PC-3 (cell line): Measurements from ENCODE around the gene PDE2A.

ENCODE experiments used
- CTCF ChIP-seq: fragments of 300-600 bp; sonication (generic); conservative IDR thresholded peaks from 2 replicates; pipeline ENCODE4 v1.5.1; 2017; ENCODE audit warnings: antibody characterized with exemption, low read depth, mild to moderate bottlenecking, low read length
- EZH2phosphoT487 ChIP-seq: fragments of 300-600 bp; sonication (generic); IDR thresholded peaks from 2 replicates; pipeline ENCODE4 v1.6.1; 2018; ENCODE audit warnings: mild to moderate bottlenecking, antibody characterized with exemption, low read length, borderline replicate concordance

- no peak for TF ChIP-seq CTCF
- TF ChIP-seq EZH2phosphoT487 = no peak
Measured at GRCh38 chr11:72529068-72529467, 145.2 kb downstream of the PDE2A start.
